Activated CD4-positive, alpha-beta T cell treated with anti-CD3 and anti-CD28 coated beads, Interleukin-2, amount 10 ng/mL, durations not matched to agents 24 days and 14 days (primary cell): ENCODE results near the gene ABL2. TPM values are rescaled to one million over a fixed set of nuclear protein-coding genes. Genes with fewer than 3 reads are reported as not detected.

Source experiments
- DNase-seq: peaks from one replicate; pipeline ENCODE4 v3.0.0; 2022
- H3K27ac Mint-ChIP-seq: one replicate; pipeline ENCODE4 v1.8.0; 2022; ENCODE audit warnings: mild to moderate bottlenecking, mixed read lengths
- H3K27me3 Mint-ChIP-seq: one replicate; pipeline ENCODE4 v1.8.0; 2022; ENCODE audit warnings: mixed read lengths
- H3K36me3 Mint-ChIP-seq: one replicate; pipeline ENCODE4 v1.8.0; 2022; ENCODE audit warnings: low read depth, mild to moderate bottlenecking, mixed read lengths
- H3K4me1 Mint-ChIP-seq: one replicate; pipeline ENCODE4 v1.8.0; 2021; ENCODE audit warnings: mixed read lengths
- H3K4me3 Mint-ChIP-seq: one replicate; pipeline ENCODE4 v1.8.0; 2022; ENCODE audit warnings: mild to moderate bottlenecking, moderate library complexity, mixed read lengths
- H3K9me3 Mint-ChIP-seq: one replicate; pipeline ENCODE4 v1.8.0; 2021; ENCODE audit warnings: mixed read lengths
- intact Hi-C: fragments of 100-400 bp; cut with micrococcal nuclease; formaldehyde crosslinking; loops from one replicate; pipeline ENCODE4 v1.15.1; 2023
- total RNA-seq: library from RNA; stranded (reverse); gene quantifications from 2 replicates; pipeline ENCODE4 v1.2.3, GENCODE V29; 2022

The ABL2 gene
- total RNA-seq, 1 donor from 2014 or later, result 11.1 TPM

GRCh38 chr1:179101566-179101965 is 127.9 kb downstream of the ABL2 start:
- no peak for DNase-seq
- no peaks in the 10 kb centered on the region for H3K4me1 Mint-ChIP-seq
- intact Hi-C loops, result no loop called here
- H3K27ac Mint-ChIP-seq, result no peak overlapping the region
- no peaks in the 10 kb centered on the region for H3K9me3 Mint-ChIP-seq
- H3K4me3 Mint-ChIP-seq, result no peak overlapping the region
- no peaks in the 10 kb centered on the region for H3K27me3 Mint-ChIP-seq
- H3K36me3 Mint-ChIP-seq, result peaks cover 14% of the 10 kb centered on the region

GRCh38 chr1:179099891-179100290 is 129.6 kb downstream of the ABL2 start:
- H3K4me3 Mint-ChIP-seq, result no peak overlapping the region

GRCh38 chr1:179095924-179096323 is 133.6 kb downstream of the ABL2 start:
- Mint-ChIP-seq H3K27me3 (no peaks in the 10 kb centered on the region), H3K36me3 (peaks cover 51% of the 10 kb centered on the region), H3K4me1 (peaks cover 3% of the 10 kb centered on the region), H3K27ac (no peak overlapping the region), H3K9me3 (no peaks in the 10 kb centered on the region), H3K4me3 (no peak overlapping the region)
- intact Hi-C loops, result no loop called here
- no peak for DNase-seq

More at GRCh38 chr1:179099891-179100290, 129.6 kb downstream of the ABL2 start:
- no peaks in the 10 kb centered on the region for H3K27me3 Mint-ChIP-seq
- no peak for DNase-seq
- peaks cover 24% of the 10 kb centered on the region for H3K36me3 Mint-ChIP-seq
- H3K27ac Mint-ChIP-seq, result no peak overlapping the region
- no peaks in the 10 kb centered on the region for H3K9me3 Mint-ChIP-seq
- intact Hi-C loops, result no loop called here
- no peaks in the 10 kb centered on the region for H3K4me1 Mint-ChIP-seq

- intact Hi-C loops, result no loop called here
- no peak for DNase-seq
- H3K9me3 Mint-ChIP-seq, result no peaks in the 10 kb centered on the region
- H3K36me3 Mint-ChIP-seq, result peaks cover 50% of the 10 kb centered on the region
- H3K27me3 Mint-ChIP-seq, result no peaks in the 10 kb centered on the region
- no peak overlapping the region for H3K4me3 Mint-ChIP-seq
- H3K4me1 Mint-ChIP-seq, result peaks cover 3% of the 10 kb centered on the region
- H3K27ac Mint-ChIP-seq, result no peak overlapping the region
Measured at GRCh38 chr1:179095377-179095776, 134.1 kb downstream of the ABL2 start.

GRCh38 chr1:179094818-179095217 is 134.7 kb downstream of the ABL2 start:
- Mint-ChIP-seq H3K9me3 (no peaks in the 10 kb centered on the region), H3K4me1 (peaks cover 3% of the 10 kb centered on the region), H3K36me3 (peaks cover 52% of the 10 kb centered on the region), H3K27ac (no peak overlapping the region), H3K4me3 (no peak overlapping the region), H3K27me3 (no peaks in the 10 kb centered on the region)
- no peak for DNase-seq
- intact Hi-C loops, result no loop called here

- H3K9me3 Mint-ChIP-seq, result no peaks in the 10 kb centered on the region
- H3K4me3 Mint-ChIP-seq, result no peak overlapping the region
- intact Hi-C loops, result no loop called here
- H3K27me3 Mint-ChIP-seq, result no peaks in the 10 kb centered on the region
- DNase-seq, result no peak
- peaks cover 3% of the 10 kb centered on the region for H3K4me1 Mint-ChIP-seq
- H3K36me3 Mint-ChIP-seq, result peaks cover 59% of the 10 kb centered on the region
- no peak overlapping the region for H3K27ac Mint-ChIP-seq
Measured at GRCh38 chr1:179092896-179093461, 136.5 kb downstream of the ABL2 start.

GRCh38 chr1:179091691-179092165 is 137.7 kb downstream of the ABL2 start:
- H3K27me3 Mint-ChIP-seq, result no peaks in the 10 kb centered on the region
- H3K4me3 Mint-ChIP-seq, result no peak overlapping the region
- H3K4me1 Mint-ChIP-seq, result peaks cover 3% of the 10 kb centered on the region
- H3K36me3 Mint-ChIP-seq, result peaks cover 53% of the 10 kb centered on the region
- intact Hi-C loops, result no loop called here
- no peak for DNase-seq
- H3K27ac Mint-ChIP-seq, result no peak overlapping the region
- no peaks in the 10 kb centered on the region for H3K9me3 Mint-ChIP-seq

- no peak for DNase-seq
- peak overlapping the region; percentile 43 for H3K27ac Mint-ChIP-seq
Measured at GRCh38 chr1:179090923-179091322, 138.6 kb downstream of the ABL2 start.

GRCh38 chr1:179090522-179090921 is 139.0 kb downstream of the ABL2 start:
- no peak overlapping the region for H3K4me3 Mint-ChIP-seq
- peaks cover 3% of the 10 kb centered on the region for H3K4me1 Mint-ChIP-seq
- H3K27me3 Mint-ChIP-seq, result no peaks in the 10 kb centered on the region
- peaks cover 47% of the 10 kb centered on the region for H3K36me3 Mint-ChIP-seq
- no peak overlapping the region for H3K27ac Mint-ChIP-seq
- intact Hi-C loops, result no loop called here
- H3K9me3 Mint-ChIP-seq, result no peaks in the 10 kb centered on the region
- DNase-seq, result no peak

More at GRCh38 chr1:179090923-179091322, 138.6 kb downstream of the ABL2 start:
- H3K9me3 Mint-ChIP-seq, result no peaks in the 10 kb centered on the region
- intact Hi-C loops, result no loop called here
- peaks cover 3% of the 10 kb centered on the region for H3K4me1 Mint-ChIP-seq
- H3K4me3 Mint-ChIP-seq, result no peak overlapping the region
- H3K36me3 Mint-ChIP-seq, result peaks cover 49% of the 10 kb centered on the region
- no peaks in the 10 kb centered on the region for H3K27me3 Mint-ChIP-seq

GRCh38 chr1:179089827-179090482 is 139.5 kb downstream of the ABL2 start:
- Mint-ChIP-seq H3K36me3 (peaks cover 48% of the 10 kb centered on the region), H3K4me3 (no peak overlapping the region), H3K9me3 (no peaks in the 10 kb centered on the region), H3K4me1 (peaks cover 3% of the 10 kb centered on the region), H3K27me3 (no peaks in the 10 kb centered on the region), H3K27ac (no peak overlapping the region)
- intact Hi-C loops, result no loop called here
- DNase-seq, result no peak

GRCh38 chr1:179087665-179088064 is 141.8 kb downstream of the ABL2 start:
- Mint-ChIP-seq H3K9me3 (no peaks in the 10 kb centered on the region), H3K4me1 (peaks cover 10% of the 10 kb centered on the region), H3K36me3 (peaks cover 33% of the 10 kb centered on the region), H3K27me3 (no peaks in the 10 kb centered on the region), H3K4me3 (no peak overlapping the region), H3K27ac (no peak overlapping the region)
- intact Hi-C loops, result no loop called here
- no peak for DNase-seq

- peaks cover 14% of the 10 kb centered on the region for H3K36me3 Mint-ChIP-seq
Measured at GRCh38 chr1:179083533-179083932, 145.9 kb downstream of the ABL2 start.

GRCh38 chr1:179082999-179083335 is 146.5 kb downstream of the ABL2 start:
- no peaks in the 10 kb centered on the region for H3K27me3 Mint-ChIP-seq
- peaks cover 13% of the 10 kb centered on the region for H3K36me3 Mint-ChIP-seq
- peaks cover 25% of the 10 kb centered on the region for H3K4me1 Mint-ChIP-seq
- peak overlapping the region; percentile 95 for H3K4me3 Mint-ChIP-seq
- no peaks in the 10 kb centered on the region for H3K9me3 Mint-ChIP-seq
- H3K27ac Mint-ChIP-seq, result peak overlapping the region; percentile 94
- intact Hi-C loops, result loop anchor here (1.0 to 5.0 kb wide), 6 partner anchors 46 to 799 kb away; partner anchors contain the start of genes RALGPS2 and TOR1AIP1
- DNase-seq, result no peak

More at GRCh38 chr1:179083533-179083932, 145.9 kb downstream of the ABL2 start:
- H3K4me3 Mint-ChIP-seq, result peak overlapping the region; percentile 95
- intact Hi-C loops, result loop anchor here (2.0 to 5.0 kb wide), 4 partner anchors 59 to 799 kb away; partner anchors contain the start of genes RALGPS2 and TOR1AIP1
- peaks cover 25% of the 10 kb centered on the region for H3K4me1 Mint-ChIP-seq
- H3K9me3 Mint-ChIP-seq, result no peaks in the 10 kb centered on the region
- no peak for DNase-seq
- H3K27me3 Mint-ChIP-seq, result no peaks in the 10 kb centered on the region
- H3K27ac Mint-ChIP-seq, result peak overlapping the region; percentile 74

- DNase-seq, result peak; percentile 81
- Mint-ChIP-seq H3K27me3 (no peaks in the 10 kb centered on the region), H3K27ac (peak overlapping the region; percentile 94), H3K36me3 (peaks cover 13% of the 10 kb centered on the region), H3K4me3 (peak overlapping the region; percentile 95), H3K4me1 (peaks cover 25% of the 10 kb centered on the region), H3K9me3 (no peaks in the 10 kb centered on the region)
- intact Hi-C loops, result loop anchor here (1.0 to 5.0 kb wide), 6 partner anchors 47 to 800 kb away; partner anchors contain the start of genes RALGPS2 and TOR1AIP1
Measured at GRCh38 chr1:179082333-179082998, 147.0 kb downstream of the ABL2 start.
